Measurements from ENCODE around the gene PLA2G4F.

Gene PLA2G4F

DNA sequence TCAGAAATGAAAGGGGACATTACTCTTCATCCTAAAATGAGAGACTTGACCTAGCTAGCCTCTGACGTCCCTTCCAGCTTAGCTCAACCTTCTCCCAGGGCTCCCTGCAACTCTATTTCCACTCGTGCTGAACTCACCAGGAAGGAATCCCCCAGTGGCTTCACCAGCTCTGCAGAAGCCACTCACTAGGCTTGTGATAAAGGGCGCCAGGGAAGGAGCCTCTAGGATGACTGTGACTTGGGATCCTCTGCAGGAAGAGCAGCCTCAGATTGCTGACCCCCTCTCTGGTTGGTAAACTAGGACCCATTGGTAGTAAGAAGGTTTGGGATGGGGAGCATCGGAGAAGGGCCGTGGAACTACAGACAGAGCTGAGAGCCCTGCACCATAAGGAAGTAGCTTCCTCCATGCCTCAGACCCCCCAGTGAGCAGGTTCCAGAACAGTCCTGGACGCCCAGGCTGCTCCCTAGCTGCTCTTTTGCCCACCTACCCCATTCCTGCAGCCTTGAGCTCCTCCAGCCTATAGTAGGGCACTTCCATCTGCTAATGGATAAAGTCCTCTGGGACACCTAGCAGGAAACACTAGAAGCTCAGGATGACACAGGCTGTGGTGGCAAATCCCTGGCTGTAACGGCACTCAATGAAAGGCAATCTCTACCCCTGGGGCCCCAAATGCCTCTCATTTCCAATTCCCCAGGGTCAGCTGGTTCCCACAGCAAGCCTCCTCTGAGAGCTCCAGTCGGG lies 26.0 kb downstream of the PLA2G4F start:
- no peak for DNase-seq

- DNase-seq = no peak
These were observed 27.1 kb downstream of the PLA2G4F start for GRCh38 chr15:42129364-42129763.

- no peak for DNase-seq
These were observed 28.0 kb downstream of the PLA2G4F start for GRCh38 chr15:42128476-42128875.

GRCh38 chr15:42123546-42123945 lies 32.9 kb downstream of the PLA2G4F start:
- DNase-seq = no peak

DNA sequence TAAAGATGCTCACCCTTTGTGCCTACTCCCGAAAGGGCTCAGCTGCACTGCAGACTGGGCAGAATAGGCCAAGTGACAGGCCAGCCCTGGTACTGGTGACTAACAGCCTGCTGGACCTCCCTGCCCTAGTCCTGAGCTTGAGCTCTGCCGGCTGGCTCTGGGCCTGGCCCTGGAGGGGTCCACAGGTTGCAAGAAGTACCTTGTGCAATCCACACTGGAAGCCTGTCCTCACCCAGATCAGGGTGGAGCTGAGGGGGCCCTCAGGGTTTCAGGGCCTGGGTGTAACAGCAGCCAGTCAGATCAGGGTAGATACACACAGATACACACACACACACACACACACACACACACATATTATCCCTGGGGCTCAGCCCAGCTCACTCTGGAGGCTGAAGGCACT lies 34.8 kb downstream of the PLA2G4F start:
- DNase-seq = no peak

DNA sequence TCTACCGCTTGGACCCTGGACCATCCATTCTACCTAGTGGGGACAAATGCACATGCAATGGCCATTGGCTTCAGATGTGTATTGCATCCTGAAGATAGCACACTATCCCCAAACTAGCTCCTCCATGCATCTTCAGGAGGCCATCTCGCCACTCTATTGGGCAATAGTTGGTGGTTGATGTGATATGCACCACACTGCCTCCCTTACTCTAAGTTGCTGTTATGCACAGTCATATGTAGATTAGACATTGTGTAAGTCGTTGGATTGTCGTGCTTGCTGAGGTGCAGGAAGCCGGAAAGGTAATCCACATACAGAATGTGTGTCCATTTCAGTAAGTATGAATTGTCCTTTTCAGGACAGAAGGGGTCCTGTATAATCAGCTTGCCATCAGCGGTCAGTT lies 35.4 kb downstream of the PLA2G4F start:
- no peak for DNase-seq

DNA sequence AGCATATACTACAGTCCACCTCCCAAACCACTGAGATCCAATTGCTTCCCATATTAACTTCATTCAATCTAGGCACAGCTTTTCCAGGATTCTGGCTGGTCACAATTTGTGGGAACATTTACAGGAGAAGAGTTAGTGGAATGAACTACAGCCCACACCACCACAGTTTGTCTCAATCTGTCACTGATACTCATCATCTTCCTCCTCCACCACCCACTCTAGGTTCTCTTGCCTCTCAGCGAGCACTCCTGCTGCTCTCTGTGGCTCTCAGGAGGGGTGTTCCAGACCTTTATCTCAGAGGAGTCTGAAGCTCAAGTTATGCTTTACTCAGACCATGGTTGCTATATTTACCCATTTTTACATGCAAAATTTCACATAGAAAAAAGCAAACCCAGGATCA lies 36.2 kb downstream of the PLA2G4F start:
- no peak for DNase-seq

- DNase-seq = no peak
These were observed 37.0 kb downstream of the PLA2G4F start for GRCh38 chr15:42119446-42119760.

- no peak for DNase-seq
These were observed 37.6 kb downstream of the PLA2G4F start for GRCh38 chr15:42118650-42119445.

DNA sequence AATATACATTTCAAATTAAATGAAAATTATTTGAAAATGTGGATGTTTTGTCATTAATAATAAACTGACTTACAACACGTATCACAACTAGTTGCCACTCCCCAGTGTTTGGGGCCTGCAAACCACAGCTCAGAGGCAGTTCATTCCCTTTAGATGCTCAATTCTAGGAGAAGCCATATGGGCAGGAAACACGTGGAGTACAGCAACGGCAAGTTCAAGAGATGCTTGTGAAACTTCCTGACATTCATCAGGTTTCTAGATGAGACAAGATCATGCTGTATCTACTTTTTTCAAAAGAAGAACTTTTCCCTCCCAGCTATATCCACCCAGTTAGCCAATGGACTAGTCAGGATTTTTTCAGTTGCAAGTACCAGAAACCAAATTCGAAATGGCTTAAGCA lies 44.5 kb downstream of the PLA2G4F start:
- DNase-seq = no peak

- no peak for DNase-seq
These were observed 46.1 kb downstream of the PLA2G4F start for GRCh38 chr15:42110367-42110766.

GRCh38 chr15:42108806-42109205 lies 47.6 kb downstream of the PLA2G4F start:
- DNase-seq = no peak

GRCh38 chr15:42108189-42108588 lies 48.2 kb downstream of the PLA2G4F start:
- DNase-seq = no peak

DNA sequence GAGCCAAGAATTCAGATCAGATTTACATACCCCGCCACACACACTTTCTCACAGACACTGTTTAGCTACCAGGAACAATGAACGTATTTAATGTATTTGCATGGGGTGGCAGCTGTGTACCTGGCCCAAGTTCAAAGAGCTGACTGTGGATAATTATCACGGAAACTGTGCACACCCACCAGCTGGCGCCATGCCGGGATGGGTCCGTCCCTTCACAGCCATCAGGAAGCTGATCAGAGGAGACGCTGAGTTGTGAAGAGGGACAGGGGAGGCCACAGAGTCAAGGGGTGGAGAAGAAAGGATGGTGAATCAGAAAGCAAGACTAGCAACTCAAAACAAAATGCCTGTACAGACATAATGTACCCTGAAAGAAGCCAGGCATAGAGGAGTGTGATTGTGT lies 49.0 kb downstream of the PLA2G4F start:
- DNase-seq = no peak

DNA sequence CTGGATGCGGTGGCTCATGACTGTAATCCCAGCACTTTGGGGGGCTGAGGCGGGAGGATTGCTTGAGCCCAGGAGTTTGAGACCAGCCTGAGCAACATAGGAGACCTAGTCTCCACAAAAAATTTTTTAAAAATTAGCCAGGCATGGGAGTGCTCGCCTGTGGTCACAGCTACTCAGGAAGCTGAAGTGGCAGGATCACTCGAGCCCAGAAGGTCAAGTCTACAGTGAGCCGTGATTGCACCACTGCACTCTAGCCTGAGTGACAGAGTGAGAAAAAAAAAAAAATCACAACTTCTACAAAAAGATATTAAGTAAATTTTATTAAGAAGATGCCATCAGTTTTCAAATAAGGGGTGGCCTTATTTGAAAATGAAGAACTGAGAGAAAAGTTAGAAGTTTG lies 50.1 kb downstream of the PLA2G4F start:
- no peak for DNase-seq

GRCh38 chr15:42104095-42104891 lies 52.1 kb downstream of the PLA2G4F start:
- no peak for DNase-seq

GRCh38 chr15:42102646-42103235 lies 53.7 kb downstream of the PLA2G4F start:
- peak; percentile 10 for DNase-seq

DNA sequence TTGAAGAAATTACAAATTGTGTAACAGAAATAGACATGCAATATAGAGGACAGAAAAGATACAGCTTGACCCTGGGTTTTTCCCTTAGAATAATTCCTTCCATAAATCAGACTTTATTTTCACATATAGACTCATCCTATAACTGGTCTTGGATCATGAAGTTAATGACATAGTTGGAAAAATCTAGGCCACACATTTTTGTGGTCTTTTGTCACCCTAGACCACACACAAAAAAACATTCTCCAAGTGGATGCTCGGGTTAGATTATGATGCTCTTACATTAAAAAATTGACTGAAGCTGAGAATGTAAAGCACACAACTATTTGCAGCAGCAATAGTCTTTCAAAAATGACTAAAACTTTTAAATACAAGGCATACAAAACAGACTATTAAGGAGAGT lies 54.6 kb downstream of the PLA2G4F start:
- DNase-seq = no peak

GRCh38 chr15:42100021-42100800 lies 56.2 kb downstream of the PLA2G4F start:
- DNase-seq = no peak

- DNase-seq = no peak
These were observed 59.4 kb downstream of the PLA2G4F start for GRCh38 chr15:42097018-42097417.

GRCh38 chr15:42094512-42094963 lies 61.9 kb downstream of the PLA2G4F start, which contains the start of gene PLA2G4D:
TSS of gene PLA2G4D (minus strand) at chr15:42094562. CDS start at chr15:42094459, 103 bp downstream.
- no peak for DNase-seq

GRCh38 chr15:42093966-42094365 lies 62.5 kb downstream of the PLA2G4F start:
- DNase-seq = no peak

Measured in T1000 (cell line).